Esophagus muscularis mucosa (tissue), 4 donors: ENCODE data around the gene AATK.

Experiments used
- EP300 ChIP-seq: sonication (generic); formaldehyde crosslinking; IDR thresholded peaks from one replicate; pipeline ENCODE4 v1.6.1; 2017; ENCODE audit warnings: antibody characterized with exemption
- POLR2A ChIP-seq: fragments of 450-650 bp; IDR thresholded peaks from one replicate; pipeline ENCODE4 v1.6.1; 2017; ENCODE audit warnings: antibody characterized with exemption, moderate library complexity, mild to moderate bottlenecking, low read depth
- TF ChIP-seq, protein P1 (sequence below), 3 experiments: fragments of 200-600 bp in 2 of 3; fragments of 450-650 bp in 1 of 3; sonication (generic) in 2 of 3; IDR thresholded peaks; one replicate each; pipeline ENCODE4 v1.5.1; 2017 to 2019; ENCODE audit warnings: antibody characterized with exemption in 3 of 3, mild to moderate bottlenecking in 2 of 3, moderate library complexity in 1 of 3

GRCh38 chr17:81093619-81094508 is 72.2 kb downstream of the AATK start:
- TF ChIP-seq POLR2A (no peak), EP300 (no peak)
- TF ChIP-seq, protein P1, sequence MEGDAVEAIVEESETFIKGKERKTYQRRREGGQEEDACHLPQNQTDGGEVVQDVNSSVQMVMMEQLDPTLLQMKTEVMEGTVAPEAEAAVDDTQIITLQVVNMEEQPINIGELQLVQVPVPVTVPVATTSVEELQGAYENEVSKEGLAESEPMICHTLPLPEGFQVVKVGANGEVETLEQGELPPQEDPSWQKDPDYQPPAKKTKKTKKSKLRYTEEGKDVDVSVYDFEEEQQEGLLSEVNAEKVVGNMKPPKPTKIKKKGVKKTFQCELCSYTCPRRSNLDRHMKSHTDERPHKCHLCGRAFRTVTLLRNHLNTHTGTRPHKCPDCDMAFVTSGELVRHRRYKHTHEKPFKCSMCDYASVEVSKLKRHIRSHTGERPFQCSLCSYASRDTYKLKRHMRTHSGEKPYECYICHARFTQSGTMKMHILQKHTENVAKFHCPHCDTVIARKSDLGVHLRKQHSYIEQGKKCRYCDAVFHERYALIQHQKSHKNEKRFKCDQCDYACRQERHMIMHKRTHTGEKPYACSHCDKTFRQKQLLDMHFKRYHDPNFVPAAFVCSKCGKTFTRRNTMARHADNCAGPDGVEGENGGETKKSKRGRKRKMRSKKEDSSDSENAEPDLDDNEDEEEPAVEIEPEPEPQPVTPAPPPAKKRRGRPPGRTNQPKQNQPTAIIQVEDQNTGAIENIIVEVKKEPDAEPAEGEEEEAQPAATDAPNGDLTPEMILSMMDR (IDR thresholded peaks at IDR 0.05), result no peak
